ENCODE measurements around the gene THAP10. TPM values are rescaled to one million over a fixed set of nuclear protein-coding genes. Genes with fewer than 3 reads are reported as not detected.
"Not testable (repeated sequence)": the region's sequence is repeated elsewhere in the genome, so short reads cannot be mapped to it uniquely, and the experiment has no call there.

Gene THAP10
- total and polyA plus RNA-seq, 9 of the 15 experiments (the other 6 are each of a cell fraction or from before 2014, with no cell fraction given), result 0.04 to 0.28 (median 0.09) TPM; not detected in 3

GRCh38 chr15:70859322-70859908 lies 32.8 kb downstream of the THAP10 start:
- no peak overlapping the region for H3K4me2 ChIP-seq (ENCODE audit: insufficient read depth, low read length)
- no peak overlapping the region for H2AFZ ChIP-seq (ENCODE audit: low read depth, low read length)
- POLR2A ChIA-PET, result interaction anchor here (1.6 kb wide), 1 partner anchor 15 kb away, joined by 4 read pairs; no protein-coding TSS in a partner anchor
- no peaks in the 10 kb centered on the region for H3K36me3 ChIP-seq (ENCODE audit: control insufficient read depth, insufficient read depth, low read length)
- no peak overlapping the region for H3K9ac ChIP-seq (ENCODE audit: insufficient read depth in 1 of 2, low read depth in 2 of 2, low read length in 2 of 2)
- H3K27me3 ChIP-seq (ENCODE audit: control insufficient read depth in 2 of 2, insufficient read depth in 2 of 2, low read length in 2 of 2), result peaks cover 1 to 2% of the 10 kb centered on the region in 2 experiments; a peak in 2 of 5 replicates
- no peaks in the 10 kb centered on the region for H3K9me1 ChIP-seq (ENCODE audit: control insufficient read depth, insufficient read depth, low read length)
- intact Hi-C loops (cut with micrococcal nuclease) (no loop called here), in situ Hi-C loops (cut with MboI) (no loop called here)
- 2% methylated on average over 14 of the region's 14 CpGs for WGBS (ENCODE audit: insufficient coverage, low coverage, missing lambda C conversion rate)
- FAIRE-seq, result no peak
- no TSS peak for BruUV-seq (replicated peaks)
- H3K4me1 ChIP-seq (replicated peaks in 1 of 2; ENCODE audit: control insufficient read depth in 2 of 2, insufficient read depth in 2 of 2, low read length in 2 of 2), result no peaks in the 10 kb centered on the region
- TF ChIP-seq NR2C1 (IDR thresholded peaks at IDR 0.05), result no peak
- TF ChIP-seq NR2C1 (tag; IDR thresholded peaks at IDR 0.05), result peak; percentile 50; the same call in 1 of the 2 replicates
- no peak for TF ChIP-seq NR2C2 (CRISPR knock-in tag; IDR thresholded peaks at IDR 0.05)
- peak; percentile 79; the same call in 1 of the 2 replicates for TF ChIP-seq NR2C2 (tag; IDR thresholded peaks at IDR 0.05)
- no peak for TF ChIP-seq JUN (IDR thresholded peaks at IDR 0.05; ENCODE audit: borderline replicate concordance, low read depth, low read length)
- TF ChIP-seq JUN (CRISPR knock-in tag; IDR thresholded peaks at IDR 0.05; ENCODE audit: borderline replicate concordance), result no peak
- CTCF ChIA-PET (ENCODE audit: low intra/inter-chr PET ratio), result no interaction called here
- no peak overlapping the region for H3K27ac ChIP-seq (ENCODE audit: extremely low read depth, low read depth, low read length)
- H3K4me3 ChIP-seq, result no peak overlapping the region
- no peak for ATAC-seq
- no peaks in the 10 kb centered on the region for H3K9me3 ChIP-seq (replicated peaks; ENCODE audit: control insufficient read depth, insufficient read depth, low read depth, low read length)
- DNase-seq (ENCODE audit: extremely low read depth in 1 of 4, low spot score in 3 of 4), result no peak
- H3K79me2 ChIP-seq (ENCODE audit: control insufficient read depth, insufficient read depth, low read length), result no peaks in the 10 kb centered on the region
- H4K20me1 ChIP-seq (replicated peaks; ENCODE audit: control insufficient read depth, insufficient read depth, low read length), result no peaks in the 10 kb centered on the region

- CTCF ChIA-PET (ENCODE audit: low intra/inter-chr PET ratio); ATAC-seq: not testable (repeated sequence)
These were observed 33.5 kb downstream of the THAP10 start for GRCh38 chr15:70858614-70859321.

More at GRCh38 chr15:70858614-70859321, 33.5 kb downstream of the THAP10 start:
- H3K4me1 ChIP-seq (replicated peaks in 1 of 2; ENCODE audit: control insufficient read depth in 2 of 2, insufficient read depth in 2 of 2, low read length in 2 of 2); BruUV-seq (replicated peaks); H3K9ac ChIP-seq (ENCODE audit: insufficient read depth in 1 of 2, low read depth in 2 of 2, low read length in 2 of 2); intact Hi-C loops (cut with micrococcal nuclease); H3K36me3 ChIP-seq (ENCODE audit: control insufficient read depth, insufficient read depth, low read length); H3K9me1 ChIP-seq (ENCODE audit: control insufficient read depth, insufficient read depth, low read length); FAIRE-seq; H3K27ac ChIP-seq (ENCODE audit: extremely low read depth, low read depth, low read length); H3K79me2 ChIP-seq (ENCODE audit: control insufficient read depth, insufficient read depth, low read length); DNase-seq (ENCODE audit: extremely low read depth in 1 of 4, low spot score in 3 of 4); H2AFZ ChIP-seq (ENCODE audit: low read depth, low read length); H3K4me3 ChIP-seq; H3K4me2 ChIP-seq (ENCODE audit: insufficient read depth, low read length); H4K20me1 ChIP-seq (replicated peaks; ENCODE audit: control insufficient read depth, insufficient read depth, low read length); in situ Hi-C loops (cut with MboI); H3K27me3 ChIP-seq (ENCODE audit: control insufficient read depth in 2 of 2, insufficient read depth in 2 of 2, low read length in 2 of 2); H3K9me3 ChIP-seq (replicated peaks; ENCODE audit: control insufficient read depth, insufficient read depth, low read depth, low read length): not testable (repeated sequence)
- WGBS (ENCODE audit: insufficient coverage, low coverage, missing lambda C conversion rate), result 3% methylated on average over 8 of the region's 9 CpGs
- POLR2A ChIA-PET, result interaction anchor here (0.9 to 1.6 kb wide), 2 partner anchors 15 to 18 kb away, joined by 3 to 4 read pairs; no protein-coding TSS in a partner anchor

All from K562 (cell line).